H1 (cell line): ENCODE data around the gene TRIM10. TPM values are rescaled to one million over a fixed set of nuclear protein-coding genes. Genes with fewer than 3 reads are reported as not detected.

Source experiments
- ATF2 ChIP-seq: IDR thresholded peaks from 2 replicates; pipeline ENCODE4 v1.6.1; 2012; ENCODE audit warnings: low read length, inconsistent platforms
- CREB1 ChIP-seq: IDR thresholded peaks from 2 replicates; pipeline ENCODE4 v1.6.1; 2012; ENCODE audit warnings: inconsistent platforms
- MAX ChIP-seq: IDR thresholded peaks from 2 replicates; pipeline ENCODE4 v1.6.1; 2012; ENCODE audit warnings: inconsistent platforms
- RFX5 ChIP-seq: IDR thresholded peaks from 2 replicates; pipeline ENCODE4 v1.6.1; 2011; ENCODE audit warnings: low read depth, low read length, improper control_type of control experiment, borderline replicate concordance
- RNF2 ChIP-seq: fragments of 200-900, 300-1000 bp; sonication (generic); IDR thresholded peaks from 2 replicates; pipeline ENCODE4 v1.7.1; 2016; ENCODE audit warnings: borderline replicate concordance, low read depth, mild to moderate bottlenecking, antibody characterized with exemption, low read length; ENCODE audit not compliant: poor library complexity, severe bottlenecking; ENCODE audit errors: missing control alignments
- SRF ChIP-seq: IDR thresholded peaks from 2 replicates; pipeline ENCODE4 v1.6.1; 2011; ENCODE audit warnings: mild to moderate bottlenecking, low read depth, low read length, moderate library complexity
- TAF1 ChIP-seq: IDR thresholded peaks from 2 replicates; pipeline ENCODE4 v1.6.1; 2011; ENCODE audit warnings: mild to moderate bottlenecking, low read depth, low read length
- USF2 ChIP-seq: IDR thresholded peaks from 2 replicates; pipeline ENCODE4 v1.6.1; 2011; ENCODE audit warnings: low read length, improper control_type of control experiment
- YY1 ChIP-seq: IDR thresholded peaks from 2 replicates; pipeline ENCODE4 v1.6.1; 2011; ENCODE audit warnings: low read depth, mild to moderate bottlenecking, low read length
- polyA plus RNA-seq, 7 experiments: library from polyadenylated mRNA; depleted of rRNA in 3 of 7; stranded (reverse) in 5 of 7; unstranded in 2 of 7; fragments of >200 nt in 5 of 7; fragments of 200-250 nt in 2 of 7; gene quantifications; 1 replicate in 5 of 7; 2 replicates in 1 of 7; 4 replicates in 1 of 7; pipeline versions ENCODE4 v1.2.1 to v1.2.3, GENCODE V29; 2011 to 2013; ENCODE audit warnings: missing spikeins in 2 of 7, mixed read lengths in 2 of 7
- total RNA-seq: library from RNA; stranded (reverse); fragmentation: NEBNext Ultra II Directional; extraction: Animal tissue kit (Norgen Biotek cat#: 25700); gene quantifications from 2 replicates; pipeline ENCODE4 v1.2.1, GENCODE V29; 2021

Gene TRIM10
- total and polyA plus RNA-seq, 2 of the 8 experiments (the other 6 are each of a cell fraction or from before 2014, with no cell fraction given) = 0.06 TPM; not detected in 1

GRCh38 chr6:30135757-30136156 lies 25.3 kb downstream of the TRIM10 start, which contains the start of gene TRIM40 (continued):
- TF ChIP-seq ATF2 (no peak), YY1 (no peak), RFX5 (no peak), USF2 (no peak), CREB1 (no peak), TAF1 (no peak), SRF (no peak), MAX (no peak), RNF2 (no peak)
